Measurements from ENCODE around the gene SMARCA1.

DNA sequence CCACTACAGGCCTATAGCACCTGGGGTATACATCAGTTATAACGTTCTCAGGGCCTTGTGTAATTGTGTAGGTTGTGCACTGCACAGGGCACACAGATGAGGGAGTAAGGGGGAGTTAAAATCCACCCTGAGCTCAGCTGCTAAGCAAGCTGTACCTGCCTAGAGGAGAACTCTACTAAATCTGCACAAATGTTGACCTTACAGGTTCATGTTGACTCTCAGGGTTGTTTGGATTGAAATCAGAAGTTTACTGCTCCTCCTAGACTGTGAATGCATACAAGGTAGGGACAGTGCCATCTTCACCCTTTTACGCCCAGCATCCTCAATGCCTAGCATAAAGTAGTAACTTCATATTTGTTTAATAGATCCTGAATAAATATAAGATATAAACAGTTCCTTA lies 89.8 kb downstream of the SMARCA1 start:
- TF ChIP-seq, protein P1, sequence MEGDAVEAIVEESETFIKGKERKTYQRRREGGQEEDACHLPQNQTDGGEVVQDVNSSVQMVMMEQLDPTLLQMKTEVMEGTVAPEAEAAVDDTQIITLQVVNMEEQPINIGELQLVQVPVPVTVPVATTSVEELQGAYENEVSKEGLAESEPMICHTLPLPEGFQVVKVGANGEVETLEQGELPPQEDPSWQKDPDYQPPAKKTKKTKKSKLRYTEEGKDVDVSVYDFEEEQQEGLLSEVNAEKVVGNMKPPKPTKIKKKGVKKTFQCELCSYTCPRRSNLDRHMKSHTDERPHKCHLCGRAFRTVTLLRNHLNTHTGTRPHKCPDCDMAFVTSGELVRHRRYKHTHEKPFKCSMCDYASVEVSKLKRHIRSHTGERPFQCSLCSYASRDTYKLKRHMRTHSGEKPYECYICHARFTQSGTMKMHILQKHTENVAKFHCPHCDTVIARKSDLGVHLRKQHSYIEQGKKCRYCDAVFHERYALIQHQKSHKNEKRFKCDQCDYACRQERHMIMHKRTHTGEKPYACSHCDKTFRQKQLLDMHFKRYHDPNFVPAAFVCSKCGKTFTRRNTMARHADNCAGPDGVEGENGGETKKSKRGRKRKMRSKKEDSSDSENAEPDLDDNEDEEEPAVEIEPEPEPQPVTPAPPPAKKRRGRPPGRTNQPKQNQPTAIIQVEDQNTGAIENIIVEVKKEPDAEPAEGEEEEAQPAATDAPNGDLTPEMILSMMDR (IDR thresholded peaks at IDR 0.05), result no peak
- no peak for TF ChIP-seq POLR2A (IDR thresholded peaks at IDR 0.05)
